Hepatocyte (in vitro differentiated cells): ENCODE results near the gene CSHL1. TPM values are rescaled to one million over a fixed set of nuclear protein-coding genes. Genes with fewer than 3 reads are reported as not detected.

Experiments used
- DNase-seq: peaks from one replicate; pipeline ENCODE4 v3.0.0-alpha.2; 2016; ENCODE audit warnings: low spot score
- H2AFZ ChIP-seq: fragments of 200-600 bp; sonication (generic); 2 replicates; pipeline ENCODE4 v1.6.0; 2016; ENCODE audit warnings: antibody characterized with exemption, mild to moderate bottlenecking
- H3K27ac ChIP-seq: fragments of 200-600 bp; sonication (generic); 2 replicates; pipeline ENCODE4 v1.5.1; 2016; ENCODE audit warnings: mild to moderate bottlenecking
- H3K27me3 ChIP-seq: fragments of 200-600 bp; sonication (generic); 2 replicates; pipeline ENCODE4 v1.6.1; 2016
- H3K36me3 ChIP-seq: fragments of 200-600 bp; sonication (generic); replicated peaks from 2 replicates; pipeline ENCODE4 v1.5.1; 2016; ENCODE audit warnings: low read depth; ENCODE audit not compliant: insufficient read depth
- H3K4me1 ChIP-seq: fragments of 200-600 bp; sonication (generic); 2 replicates; pipeline ENCODE4 v1.5.1; 2016; ENCODE audit warnings: mild to moderate bottlenecking, moderate library complexity; ENCODE audit not compliant: insufficient read depth
- H3K4me2 ChIP-seq: fragments of 200-600 bp; sonication (generic); 2 replicates; pipeline ENCODE4 v1.6.0; 2016
- H3K4me3 ChIP-seq: fragments of 200-600 bp; sonication (generic); 2 replicates; pipeline ENCODE4 v1.5.1; 2016; ENCODE audit warnings: mild to moderate bottlenecking
- H3K79me2 ChIP-seq: fragments of 200-600 bp; sonication (generic); 2 replicates; pipeline ENCODE4 v1.6.0; 2017; ENCODE audit warnings: mild to moderate bottlenecking
- H3K9me2 ChIP-seq: fragments of 200-600 bp; sonication (generic); replicated peaks from 2 replicates; pipeline ENCODE4 v1.6.0; 2017; ENCODE audit warnings: mild to moderate bottlenecking; ENCODE audit not compliant: insufficient read depth
- H3K9me3 ChIP-seq: fragments of 200-600 bp; sonication (generic); 2 replicates; pipeline ENCODE4 v1.5.1; 2016; ENCODE audit warnings: low read depth, mild to moderate bottlenecking
- H4K20me1 ChIP-seq: fragments of 200-600 bp; sonication (generic); 2 replicates; pipeline ENCODE4 v1.6.0; 2016; ENCODE audit warnings: mild to moderate bottlenecking; ENCODE audit not compliant: insufficient read depth, poor library complexity, severe bottlenecking
- EZH2 ChIP-seq: fragments of 200-600 bp; sonication (generic); IDR thresholded peaks from 2 replicates; pipeline ENCODE4 v1.6.1; 2016; ENCODE audit warnings: antibody characterized with exemption, mild to moderate bottlenecking, borderline replicate concordance
- EZH2phosphoT487 ChIP-seq: fragments of 200-600 bp; sonication (generic); IDR thresholded peaks from one replicate; pipeline ENCODE4 v1.6.1; 2018; ENCODE audit warnings: antibody characterized with exemption, mild to moderate bottlenecking, low read depth, moderate library complexity; ENCODE audit not compliant: unreplicated experiment, severe bottlenecking
- WGBS: methylation state at CpG from one replicate; pipeline ENCODE4 v1.1.6; 2016; ENCODE audit warnings: low lambda C conversion rate; ENCODE audit errors: missing lambda C conversion rate; 5-methylcytosine and 5-hydroxymethylcytosine counted together
- polyA plus RNA-seq: library from polyadenylated mRNA; unstranded; fragments of >200 nt; fragmentation: Nextera tagmentation; extraction: Ambion mirVana; gene quantifications from 2 replicates; pipeline ENCODE4 v1.2.1, GENCODE V29; 2016
- total RNA-seq: library from RNA; depleted of rRNA; stranded (reverse); fragments of >200 nt; gene quantifications from 2 replicates; pipeline ENCODE4 v1.2.3, GENCODE V29; 2014
- TF ChIP-seq, protein P1 (sequence below): fragments of 200-600 bp; sonication (generic); IDR thresholded peaks from 2 replicates; pipeline ENCODE4 v1.5.1; 2016; ENCODE audit warnings: antibody characterized with exemption, mild to moderate bottlenecking; ENCODE audit not compliant: poor library complexity

Gene CSHL1
- total RNA-seq, result not detected in 2 replicates
- polyA plus RNA-seq, result not detected in 2 replicates

DNA sequence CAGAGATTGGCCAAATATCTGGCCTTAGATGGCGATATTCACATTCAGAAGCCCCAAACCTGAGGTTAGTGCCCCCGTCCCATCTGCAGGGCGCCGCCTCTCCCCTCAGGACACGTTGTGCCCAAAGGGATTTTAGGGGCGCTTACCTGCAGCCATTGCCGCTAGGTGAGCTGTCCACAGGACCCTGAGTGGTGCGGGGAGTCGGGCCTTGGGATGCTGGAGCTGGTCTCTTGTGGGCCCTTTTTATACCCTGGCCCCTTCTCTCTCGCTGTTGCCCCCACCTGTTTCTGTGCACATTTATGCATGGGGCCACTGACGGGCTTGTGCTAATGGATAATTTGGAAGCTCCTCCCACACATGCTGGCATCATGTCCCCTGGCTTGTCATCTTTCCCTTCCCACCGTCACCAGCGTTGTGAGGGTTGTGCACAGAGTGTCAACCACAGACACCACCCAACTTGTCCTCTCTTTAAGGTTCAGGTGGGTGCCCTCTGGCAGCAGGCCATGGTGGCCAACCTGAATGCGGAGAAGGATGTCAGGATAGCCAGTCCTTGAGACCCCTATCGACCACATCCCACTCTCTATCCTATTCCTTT is at the start of gene CSHL1:
CSHL1 (minus strand) TSS at position 218 of the 595 bp plus-strand sequence; CDS start at position 156, 62 bp downstream.
- Histone ChIP-seq H4K20me1 (no peaks in the 10 kb centered on the region), H3K4me2 (no peak within 1 kb of the TSS), H3K4me1 (no peaks in the 10 kb centered on the region), H3K9me3 (no peaks in the 10 kb centered on the region), H3K4me3 (no peak within 1 kb of the TSS), H3K9me2 (no peaks in the 10 kb centered on the region), H3K27ac (no peak within 1 kb of the TSS), H2AFZ (no peak within 1 kb of the TSS), H3K79me2 (no peaks in the 10 kb centered on the region), H3K36me3 (no peaks in the 10 kb centered on the region), H3K27me3 (peaks cover 3% of the 10 kb centered on the region)
- no peak for DNase-seq
- TF ChIP-seq, protein P1, sequence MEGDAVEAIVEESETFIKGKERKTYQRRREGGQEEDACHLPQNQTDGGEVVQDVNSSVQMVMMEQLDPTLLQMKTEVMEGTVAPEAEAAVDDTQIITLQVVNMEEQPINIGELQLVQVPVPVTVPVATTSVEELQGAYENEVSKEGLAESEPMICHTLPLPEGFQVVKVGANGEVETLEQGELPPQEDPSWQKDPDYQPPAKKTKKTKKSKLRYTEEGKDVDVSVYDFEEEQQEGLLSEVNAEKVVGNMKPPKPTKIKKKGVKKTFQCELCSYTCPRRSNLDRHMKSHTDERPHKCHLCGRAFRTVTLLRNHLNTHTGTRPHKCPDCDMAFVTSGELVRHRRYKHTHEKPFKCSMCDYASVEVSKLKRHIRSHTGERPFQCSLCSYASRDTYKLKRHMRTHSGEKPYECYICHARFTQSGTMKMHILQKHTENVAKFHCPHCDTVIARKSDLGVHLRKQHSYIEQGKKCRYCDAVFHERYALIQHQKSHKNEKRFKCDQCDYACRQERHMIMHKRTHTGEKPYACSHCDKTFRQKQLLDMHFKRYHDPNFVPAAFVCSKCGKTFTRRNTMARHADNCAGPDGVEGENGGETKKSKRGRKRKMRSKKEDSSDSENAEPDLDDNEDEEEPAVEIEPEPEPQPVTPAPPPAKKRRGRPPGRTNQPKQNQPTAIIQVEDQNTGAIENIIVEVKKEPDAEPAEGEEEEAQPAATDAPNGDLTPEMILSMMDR, result no peak
- WGBS, result 74% methylated on average over 15 of the region's 15 CpGs

DNA sequence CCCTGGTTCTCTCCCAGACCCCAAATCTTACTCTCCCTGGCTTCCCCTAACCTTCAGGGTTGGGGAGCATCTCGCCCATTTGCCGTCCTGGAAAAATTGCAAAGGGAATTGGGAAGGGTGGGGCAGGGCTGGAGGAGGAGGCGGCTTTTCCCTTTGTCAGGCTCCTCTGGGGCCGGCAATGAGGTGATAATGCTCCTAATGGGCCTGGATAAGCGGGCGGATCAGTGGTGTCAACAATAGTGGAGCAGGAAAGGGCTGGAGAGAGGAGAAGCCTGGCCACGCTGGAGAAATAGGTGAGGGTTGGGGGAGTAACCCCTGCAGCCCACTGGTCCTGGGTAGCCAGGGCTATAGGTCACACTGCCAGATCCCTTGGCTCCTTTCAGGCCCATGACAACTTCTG is 49.4 kb upstream of the CSHL1 start:
- no peak overlapping the region for H2AFZ ChIP-seq
- H3K79me2 ChIP-seq, result no peaks in the 10 kb centered on the region
- no peak overlapping the region for H3K4me3 ChIP-seq
- no peak overlapping the region for H3K27ac ChIP-seq
- H3K36me3 ChIP-seq, result no peaks in the 10 kb centered on the region
- no peaks in the 10 kb centered on the region for H3K9me2 ChIP-seq
- H3K4me2 ChIP-seq, result no peak overlapping the region
- H4K20me1 ChIP-seq, result no peaks in the 10 kb centered on the region
- TF ChIP-seq EZH2 (no peak), EZH2phosphoT487 (no peak)
- TF ChIP-seq, protein P1, result no peak
- WGBS, result 36% methylated on average over 7 of the region's 7 CpGs
- H3K9me3 ChIP-seq, result no peaks in the 10 kb centered on the region
- DNase-seq, result no peak
- no peaks in the 10 kb centered on the region for H3K4me1 ChIP-seq
- H3K27me3 ChIP-seq, result peaks cover 3% of the 10 kb centered on the region

DNA sequence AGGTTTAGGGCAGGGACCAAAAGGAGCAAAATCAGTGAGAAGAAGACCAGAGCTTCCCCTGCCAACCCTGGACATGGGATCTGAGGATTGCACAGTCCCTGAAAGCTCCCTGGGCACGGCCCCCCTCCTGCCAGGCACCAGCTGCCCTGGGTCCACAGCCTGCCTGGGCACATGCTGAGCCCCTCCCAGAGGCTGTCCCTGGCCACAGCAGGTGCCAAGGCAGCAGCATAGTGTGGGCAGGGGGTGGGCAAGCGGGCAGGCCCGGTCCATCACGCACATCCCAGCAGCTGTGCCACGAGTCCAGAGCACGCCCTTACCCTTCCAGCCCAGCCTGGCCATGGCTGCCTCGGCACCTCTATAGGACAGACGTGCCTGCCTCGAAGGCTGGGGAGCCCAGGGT is 48.9 kb upstream of the CSHL1 start:
- H3K79me2 ChIP-seq, result no peaks in the 10 kb centered on the region
- no peaks in the 10 kb centered on the region for H3K4me1 ChIP-seq
- 76% methylated on average over 7 of the region's 9 CpGs for WGBS
- no peaks in the 10 kb centered on the region for H3K36me3 ChIP-seq
- H3K9me2 ChIP-seq, result no peaks in the 10 kb centered on the region
- no peak overlapping the region for H2AFZ ChIP-seq
- H4K20me1 ChIP-seq, result no peaks in the 10 kb centered on the region
- no peaks in the 10 kb centered on the region for H3K9me3 ChIP-seq
- DNase-seq, result no peak
- TF ChIP-seq, protein P1, result no peak
- TF ChIP-seq EZH2 (no peak), EZH2phosphoT487 (no peak)
- no peak overlapping the region for H3K27ac ChIP-seq
- H3K4me3 ChIP-seq, result no peak overlapping the region
- peaks cover 3% of the 10 kb centered on the region for H3K27me3 ChIP-seq
- H3K4me2 ChIP-seq, result no peak overlapping the region
